ENCODE results near the gene BUB3. TPM values are rescaled to one million over a fixed set of nuclear protein-coding genes. Genes with fewer than 3 reads are reported as not detected.

The BUB3 gene
- total RNA-seq, 2 donors from 2014 or later, result 58.2 to 69.6 TPM

DNA sequence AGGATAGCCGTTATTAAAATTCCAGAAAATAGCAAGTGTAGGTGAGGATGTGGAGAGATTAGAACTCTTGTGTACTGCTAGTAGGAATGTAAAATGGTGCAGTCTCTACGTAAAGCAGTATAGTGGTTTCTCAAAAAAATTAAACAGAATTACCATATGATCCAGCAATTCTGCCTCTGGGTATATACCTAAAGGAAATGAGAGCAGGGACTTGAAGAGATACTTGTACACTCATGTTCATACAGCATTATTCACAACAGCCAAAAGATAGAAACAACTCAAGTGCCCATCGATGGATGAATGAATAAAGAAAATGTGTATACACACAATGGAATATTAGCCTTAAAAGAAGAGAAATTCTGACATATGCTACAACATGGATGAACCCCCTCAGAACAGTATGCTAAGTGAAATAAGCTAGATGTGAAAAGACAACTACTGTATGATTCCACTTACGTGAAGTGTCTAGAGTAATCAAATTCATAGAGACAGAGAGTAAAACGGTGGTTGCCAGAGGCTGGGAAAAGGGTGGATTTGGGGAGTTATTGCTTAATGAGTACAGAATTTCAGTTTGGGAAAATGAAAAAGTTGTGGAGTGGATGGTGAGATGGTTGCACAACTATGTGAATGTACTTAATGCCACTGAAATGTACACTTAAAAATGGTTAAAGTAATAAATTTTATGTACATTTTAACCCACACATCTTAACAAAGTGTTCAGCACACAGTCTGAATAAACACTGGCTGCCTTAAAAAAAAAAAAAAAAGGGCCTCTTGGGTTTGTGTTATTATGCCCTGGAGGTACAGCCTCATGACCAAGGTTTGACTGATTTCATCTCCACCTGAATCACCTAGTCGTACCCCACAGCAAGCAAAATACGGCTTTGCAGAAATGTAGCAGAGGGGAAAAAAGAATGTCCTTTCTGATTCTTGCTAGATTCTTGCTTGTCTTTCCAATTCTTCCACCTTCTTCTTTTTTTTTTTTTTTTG, 26.2 kb downstream of the BUB3 start:
- no peak for ATAC-seq
- DNase-seq, result no peak
- intact Hi-C loops (cut with DNase I, micrococcal nuclease), result no loop called here

DNA sequence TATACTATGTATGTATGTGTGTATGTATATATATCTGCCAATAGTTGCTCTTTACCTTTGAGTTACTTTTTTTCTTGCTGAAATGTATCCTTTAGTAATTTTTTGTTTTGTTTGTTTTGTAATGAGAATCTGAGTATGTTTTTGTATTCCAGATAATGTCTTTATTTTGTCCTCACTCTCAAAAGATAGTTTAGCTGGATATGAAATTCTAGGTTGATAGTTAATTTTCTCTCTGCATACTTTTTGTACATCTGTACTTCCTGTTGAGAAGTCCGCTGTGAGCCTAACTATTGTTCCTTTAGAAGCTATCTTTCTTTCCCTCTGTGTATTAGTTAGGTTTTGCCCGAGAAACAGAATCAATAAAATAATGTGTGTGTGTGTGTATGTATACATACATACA, 29.5 kb downstream of the BUB3 start:
- ATAC-seq (no peak), DNase-seq (no peak)
- intact Hi-C loops (cut with DNase I, micrococcal nuclease), result no loop called here

- no peak for DNase-seq
- ATAC-seq, result no peak
- intact Hi-C loops (cut with DNase I, micrococcal nuclease), result no loop called here
These were observed 33.6 kb downstream of the BUB3 start for GRCh38 chr10:123187781-123188180.

DNA sequence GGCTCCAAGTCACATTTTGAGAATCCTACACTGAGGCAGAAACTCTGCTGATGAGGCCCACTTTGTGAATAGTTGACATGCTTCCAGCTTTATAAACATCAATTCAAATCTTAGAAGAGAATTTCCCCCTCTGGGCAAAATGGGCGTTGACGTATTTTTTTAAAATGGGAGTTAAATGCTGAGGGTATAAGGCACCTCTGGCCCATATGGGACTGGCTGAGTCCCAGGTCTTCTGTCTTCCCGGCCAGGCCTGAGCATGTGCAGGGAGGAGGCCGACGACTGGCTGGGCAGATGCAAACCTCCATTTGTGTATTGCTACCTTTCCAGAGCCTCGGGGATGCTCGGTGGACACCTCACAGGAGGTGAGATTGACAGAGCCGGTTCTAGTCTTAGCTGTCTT, 37.7 kb downstream of the BUB3 start:
- intact Hi-C loops (cut with DNase I, micrococcal nuclease), result no loop called here
- no peak for ATAC-seq
- no peak for DNase-seq

GRCh38 chr10:123194056-123194455, 39.9 kb downstream of the BUB3 start:
- ATAC-seq, result no peak

DNA sequence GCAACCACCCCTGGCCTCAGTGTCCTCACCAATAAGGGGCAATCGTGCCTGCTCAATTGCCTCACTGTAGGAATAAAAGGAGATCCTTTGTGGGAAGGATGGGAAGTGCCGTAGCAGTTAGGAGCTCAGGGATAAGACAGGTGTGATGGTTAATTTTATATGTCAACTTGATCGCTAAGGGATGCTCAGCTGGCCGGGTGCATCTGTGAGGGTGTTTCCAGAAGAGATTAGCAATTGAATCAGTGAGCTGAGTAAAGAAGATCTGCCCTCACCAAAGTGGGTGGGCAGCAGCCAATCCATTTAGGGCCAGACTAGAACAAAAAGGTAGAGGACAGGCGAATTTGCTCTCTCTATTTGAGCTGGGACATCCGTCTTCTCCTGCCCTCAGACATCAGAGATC, 46.3 kb downstream of the BUB3 start:
- intact Hi-C loops (cut with DNase I, micrococcal nuclease), result no loop called here
- no peak for ATAC-seq

More at GRCh38 chr10:123194056-123194455, 39.9 kb downstream of the BUB3 start:
- no peak for DNase-seq
- intact Hi-C loops (cut with DNase I, micrococcal nuclease), result no loop called here

GRCh38 chr10:123202506-123202905, 48.3 kb downstream of the BUB3 start:
- intact Hi-C loops (cut with DNase I, micrococcal nuclease), result no loop called here
- DNase-seq, result no peak
- ATAC-seq, result no peak

More for the DNA sequence above, 46.3 kb downstream of the BUB3 start:
- no peak for DNase-seq

DNA sequence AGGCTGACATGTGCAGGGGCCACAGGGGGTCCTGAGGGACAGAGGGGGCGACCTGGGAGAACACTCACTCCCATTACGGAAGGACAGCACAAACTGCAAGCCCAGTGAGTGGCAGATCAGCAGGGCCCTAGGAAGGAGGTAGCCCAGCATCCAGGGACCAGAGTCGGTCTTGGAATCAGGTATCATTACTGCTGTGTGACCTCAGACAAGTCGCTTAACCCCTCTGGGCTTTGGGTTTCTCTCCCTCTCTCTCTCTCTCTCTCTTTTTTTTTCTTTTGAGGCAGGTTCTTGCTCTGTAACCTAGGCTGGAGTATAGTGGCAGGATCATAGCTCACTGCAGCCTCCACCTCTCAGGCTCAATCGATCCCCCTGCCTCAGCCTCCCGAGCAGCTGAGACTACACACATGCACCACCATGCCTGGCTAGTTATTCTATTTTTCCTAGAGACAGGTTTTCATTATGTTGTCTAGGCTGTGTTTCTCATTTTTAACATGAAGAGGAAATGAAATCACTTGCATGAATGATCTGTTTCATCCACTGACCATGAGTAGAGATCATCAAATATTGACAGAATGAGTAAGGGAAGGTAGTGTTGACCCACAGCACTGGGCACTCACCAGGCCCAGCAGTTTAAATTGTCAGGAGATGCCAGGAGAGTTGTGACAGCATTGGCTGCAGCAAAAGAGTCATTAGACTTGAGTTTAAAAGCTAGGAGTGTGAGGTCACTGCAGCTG, 49.4 kb downstream of the BUB3 start:
- intact Hi-C loops (cut with DNase I, micrococcal nuclease), result no loop called here

DNA sequence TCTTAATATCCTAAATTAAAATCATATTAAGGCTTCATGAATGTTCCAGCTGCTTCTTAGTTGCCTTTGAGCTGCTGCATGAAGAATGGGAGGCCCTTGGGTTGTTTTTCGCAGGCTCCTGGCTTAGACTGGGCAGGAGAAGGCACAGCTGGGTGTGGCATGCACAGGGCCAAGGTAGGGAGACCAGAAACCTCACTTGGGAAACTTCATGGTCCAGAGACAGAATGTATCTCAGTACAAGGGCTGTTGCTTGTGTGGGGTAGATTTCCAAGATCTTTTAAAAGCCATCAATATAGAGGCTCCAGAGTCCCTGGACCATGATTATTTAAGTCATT, 49.9 kb downstream of the BUB3 start:
- DNase-seq (no peak), ATAC-seq (no peak)
- intact Hi-C loops (cut with DNase I, micrococcal nuclease), result no loop called here

More for the DNA sequence above, 49.4 kb downstream of the BUB3 start:
- no peak for DNase-seq
- peak; percentile 57 for ATAC-seq

DNA sequence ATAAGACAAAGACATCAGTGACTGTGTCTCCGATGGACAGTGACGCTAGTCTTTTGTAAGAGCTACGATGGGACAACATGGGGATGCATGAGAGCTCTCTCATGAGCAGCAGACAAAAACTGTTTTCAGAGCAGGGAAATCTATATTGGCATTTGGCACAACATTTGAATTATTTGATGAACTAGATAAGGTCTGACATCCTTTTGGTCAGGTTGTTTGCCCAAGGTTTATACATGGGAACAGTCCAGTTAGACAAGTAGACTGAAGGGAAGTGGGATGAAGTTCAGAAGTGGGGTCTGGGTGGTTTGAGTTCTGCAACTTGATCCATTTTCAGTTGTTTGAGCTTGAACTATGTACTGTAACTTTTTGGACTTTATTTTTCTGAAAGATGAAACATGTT, 50.8 kb downstream of the BUB3 start:
- ATAC-seq (no peak), DNase-seq (no peak)
- intact Hi-C loops (cut with DNase I, micrococcal nuclease), result no loop called here

DNA sequence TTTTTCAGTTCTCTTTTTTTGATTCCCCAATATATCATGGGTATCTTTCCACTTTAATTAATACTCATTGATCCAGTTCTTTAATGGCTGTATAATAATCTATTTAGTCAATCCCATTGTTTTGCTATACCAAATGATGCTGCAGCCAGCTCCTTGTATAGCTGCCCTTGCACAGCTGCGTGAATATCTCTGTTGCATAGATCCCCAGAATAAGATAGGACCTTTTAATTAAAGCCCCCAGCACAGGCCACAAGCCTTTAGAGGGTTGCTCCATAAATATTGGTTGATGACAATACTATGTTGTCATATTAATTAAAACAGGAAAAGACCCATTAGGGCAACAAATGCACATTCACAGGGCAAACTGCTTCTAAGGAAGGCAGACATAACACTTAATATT, 57.9 kb downstream of the BUB3 start:
- intact Hi-C loops (cut with DNase I, micrococcal nuclease), result no loop called here

DNA sequence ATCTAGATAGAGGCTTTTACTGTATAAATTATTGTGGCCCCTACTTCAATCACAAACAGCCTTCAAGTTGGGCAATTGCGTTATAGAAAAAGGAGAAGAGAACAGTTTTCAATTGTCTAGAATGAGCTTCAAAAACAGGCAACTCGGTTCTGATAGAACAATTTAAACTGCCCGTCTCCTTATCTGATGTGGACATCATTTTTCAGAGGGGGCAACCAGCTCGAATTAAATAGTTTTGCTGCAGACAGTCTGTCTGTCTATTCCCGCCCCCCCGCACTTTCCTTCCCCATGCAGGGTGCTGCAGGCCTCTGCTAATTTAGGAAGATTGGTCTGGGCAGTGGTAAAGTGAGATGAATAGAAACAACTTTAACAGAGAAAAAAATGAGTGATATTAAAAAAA, 58.4 kb downstream of the BUB3 start:
- DNase-seq, result no peak
- no peak for ATAC-seq
- intact Hi-C loops (cut with DNase I, micrococcal nuclease), result no loop called here

More for the DNA sequence above, 57.9 kb downstream of the BUB3 start:
- DNase-seq, result no peak
- ATAC-seq, result no peak

DNA sequence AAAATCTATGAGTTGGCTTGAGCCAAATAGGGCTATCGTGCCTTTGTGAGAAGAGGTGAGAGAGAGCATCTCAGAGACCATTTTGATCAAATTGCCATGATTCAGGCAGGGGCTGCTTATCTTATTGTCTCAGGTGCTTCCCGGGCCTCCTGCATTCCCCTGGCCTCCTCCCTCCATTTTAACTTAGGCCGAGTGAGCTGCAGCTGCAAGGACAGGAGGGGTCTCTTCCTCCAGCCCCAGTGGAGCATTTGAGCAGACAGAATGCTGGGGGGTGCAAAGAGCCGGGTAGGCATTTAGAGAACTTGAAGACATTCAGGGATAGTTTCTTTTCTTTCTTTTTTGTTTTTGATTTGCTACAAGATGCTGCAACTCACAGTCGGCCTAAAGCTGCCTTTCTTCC, 59.0 kb downstream of the BUB3 start:
- intact Hi-C loops (cut with DNase I, micrococcal nuclease), result no loop called here
- DNase-seq (no peak), ATAC-seq (no peak)

Other genes starting within 250 kb of the BUB3 start
- not detected for gene FAM24A, start 243.8 kb upstream of the BUB3 start, total RNA-seq
- 1 to 10 TPM; 6.0 to 7.1 TPM for gene C10orf88, start 200.2 kb upstream of the BUB3 start, total RNA-seq
- 1 to 10 TPM; 2.0 to 3.2 TPM for gene PSTK, start 174.0 kb upstream of the BUB3 start, total RNA-seq
- 10 to 100 TPM; 10.9 to 14.1 TPM for gene IKZF5, start 145.6 kb upstream of the BUB3 start, total RNA-seq
- gene ACADSB, start 145.4 kb upstream of the BUB3 start, total RNA-seq, result 10 to 100 TPM; 39.8 to 45.2 TPM
- 1 to 10 TPM in 1 of 2 donors, under 1 TPM in 1; 0.36 to 1.2 TPM for gene HMX3, start 18.4 kb upstream of the BUB3 start, total RNA-seq
- gene HMX2, start 6.3 kb upstream of the BUB3 start, total RNA-seq, result under 1 TPM; 0.18 to 0.20 TPM